Panc1 (cell line): Measurements from ENCODE around the gene GIMAP4. TPM values are rescaled to one million over a fixed set of nuclear protein-coding genes. Genes with fewer than 3 reads are reported as not detected.
"Not testable (repeated sequence)": the region's sequence is repeated elsewhere in the genome, so short reads cannot be mapped to it uniquely, and the experiment has no call there.

Experiments
- ATAC-seq: fragments of 200-7000 bp; cut with Tn5 transposase; 2 replicates; pipeline ENCODE4 v1.9.1; 2020; ENCODE audit warnings: mild to moderate bottlenecking, moderate library complexity
- BruUV-seq: library from RNA; stranded (reverse); fragments of 400-500 nt; replicated peaks from 2 replicates; lab custom pipeline; 2021; lab: Mats Ljungman, UMichigan
- CTCF ChIA-PET: fragments of 300-600 bp; sonication (Branson Sonifier 250); formaldehyde crosslinking; loops from one replicate; lab custom pipeline; 2022; ENCODE audit warnings: antibody characterized with exemption; lab: Charles Lee
- POLR2A ChIA-PET: fragments of 300-600 bp; sonication (Branson Sonifier 250); formaldehyde crosslinking; loops from one replicate; lab custom pipeline; 2022; ENCODE audit warnings: antibody characterized with exemption; lab: Charles Lee
- DNase-seq: peaks from one replicate; pipeline ENCODE4 v3.0.0-alpha.2; 2010; ENCODE audit warnings: low read depth, low spot score
- H3K27ac ChIP-seq: 2 replicates; pipeline ENCODE4 v1.5.1; 2011; ENCODE audit warnings: mild to moderate bottlenecking, low read length, inconsistent platforms
- H3K27me3 ChIP-seq: fragments of 200-500 bp; sonication (Bioruptor generic); 2 replicates; pipeline ENCODE4 v1.6.0; 2014; ENCODE audit warnings: low read length, inconsistent platforms; ENCODE audit not compliant: control insufficient read depth, insufficient read depth
- H3K36me3 ChIP-seq: fragments of 200-500 bp; sonication (Bioruptor generic); 2 replicates; pipeline ENCODE4 v1.5.1; 2014; ENCODE audit warnings: inconsistent platforms, mild to moderate bottlenecking, low read length, moderate library complexity; ENCODE audit not compliant: control insufficient read depth, insufficient read depth
- H3K4me1 ChIP-seq: 2 replicates; pipeline ENCODE4 v1.5.1; 2011; ENCODE audit warnings: inconsistent platforms, mild to moderate bottlenecking, low read length, moderate library complexity; ENCODE audit not compliant: control insufficient read depth, insufficient read depth
- H3K4me3 ChIP-seq, 2 experiments: 2 replicates each; pipeline ENCODE4 v1.5.1; 2011 to 2012; ENCODE audit warnings: low read depth in 2 of 2, low read length in 2 of 2, mild to moderate bottlenecking in 2 of 2, inconsistent platforms in 1 of 2, moderate library complexity in 1 of 2
- H3K9me3 ChIP-seq: fragments of 200-500 bp; sonication (Bioruptor generic); 2 replicates; pipeline ENCODE4 v1.5.1; 2014; ENCODE audit warnings: low read depth, mild to moderate bottlenecking, inconsistent platforms, low read length, moderate library complexity; ENCODE audit not compliant: control insufficient read depth, insufficient read depth
- POLR2AphosphoS5 ChIP-seq: IDR thresholded peaks from 2 replicates; pipeline ENCODE4 v1.6.1; 2012; ENCODE audit warnings: mild to moderate bottlenecking, low read depth, low read length, moderate library complexity
- REST ChIP-seq, 2 experiments: IDR thresholded peaks; 2 replicates each; pipeline ENCODE4 v1.6.1; 2011 to 2012; ENCODE audit warnings: low read depth in 2 of 2, control low read depth in 1 of 2, low read length in 1 of 2, mild to moderate bottlenecking in 1 of 2, moderate library complexity in 1 of 2; ENCODE audit not compliant: insufficient read depth in 1 of 2
- SIN3A ChIP-seq: IDR thresholded peaks from 2 replicates; pipeline ENCODE4 v1.6.1; 2012; ENCODE audit warnings: low read depth, mild to moderate bottlenecking, low read length, moderate library complexity, borderline replicate concordance; ENCODE audit not compliant: insufficient read depth
- TCF7L2 ChIP-seq: IDR thresholded peaks from 2 replicates; pipeline ENCODE4 v1.6.1; 2011; ENCODE audit warnings: mild to moderate bottlenecking, low read depth, low read length, inconsistent platforms
- in situ Hi-C: cut with HindIII; loops from 2 replicates; pipeline ENCODE4 v1.10.0; 2016; ENCODE audit warnings: low sequenced_read_pairs, low pct_unique_long_range_greater_than_20kb
- intact Hi-C: fragments of 100-400 bp; cut with micrococcal nuclease; formaldehyde crosslinking; loops from one replicate; pipeline ENCODE4 v1.10.0; 2022; ENCODE audit not compliant: unreplicated experiment
- total RNA-seq: library from RNA; stranded (reverse); gene quantifications from one replicate; pipeline ENCODE4 v1.2.1, GENCODE V29; 2021; ENCODE audit not compliant: unreplicated experiment
- TF ChIP-seq, protein P1 (sequence below): fragments of 450-650 bp; IDR thresholded peaks from 2 replicates; pipeline ENCODE4 v1.5.1; 2017; ENCODE audit warnings: mild to moderate bottlenecking

Gene GIMAP4
- total RNA-seq, 1 experiment from 2014 or later: 0.26 TPM

DNA sequence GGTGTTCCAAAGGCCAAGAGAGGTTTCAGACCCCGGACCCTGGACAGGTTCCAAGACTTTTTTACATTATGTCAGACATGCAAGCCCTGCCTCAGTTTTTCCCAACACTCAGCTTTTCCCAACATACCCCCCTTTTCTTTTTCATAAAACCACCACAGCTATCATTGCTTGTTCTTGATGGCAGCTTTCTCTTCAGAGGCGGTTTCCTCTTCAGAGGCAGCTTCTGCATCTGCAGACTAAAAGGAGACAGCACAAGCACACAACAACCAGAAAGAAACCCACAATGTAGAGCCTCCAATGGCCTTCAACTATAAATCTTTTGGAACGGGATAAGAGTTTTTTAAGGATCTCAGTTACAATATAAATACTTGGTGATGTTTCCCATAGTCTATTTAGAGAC, 45.7 kb downstream of the GIMAP4 start:
- H3K27ac ChIP-seq: no peak overlapping the region
- intact Hi-C loops (no loop called here), in situ Hi-C loops (no loop called here)
- ChIA-PET POLR2A (no interaction called here), CTCF (no interaction called here)
- H3K4me1 ChIP-seq: no peaks in the 10 kb centered on the region
- no peaks in the 10 kb centered on the region for H3K36me3 ChIP-seq
- H3K27me3 ChIP-seq: no peaks in the 10 kb centered on the region
- H3K9me3 ChIP-seq: no peaks in the 10 kb centered on the region
- DNase-seq: no peak
- no peak overlapping the region for H3K4me3 ChIP-seq
- no TSS peak for BruUV-seq
- no peak for ATAC-seq
- no peak for TF ChIP-seq TCF7L2
- TF ChIP-seq REST (IDR thresholded peaks at IDR 0.05; ENCODE audit: insufficient read depth in 1 of 2, low read depth in 2 of 2, low read length in 1 of 2): no peak
- TF ChIP-seq, protein P1, sequence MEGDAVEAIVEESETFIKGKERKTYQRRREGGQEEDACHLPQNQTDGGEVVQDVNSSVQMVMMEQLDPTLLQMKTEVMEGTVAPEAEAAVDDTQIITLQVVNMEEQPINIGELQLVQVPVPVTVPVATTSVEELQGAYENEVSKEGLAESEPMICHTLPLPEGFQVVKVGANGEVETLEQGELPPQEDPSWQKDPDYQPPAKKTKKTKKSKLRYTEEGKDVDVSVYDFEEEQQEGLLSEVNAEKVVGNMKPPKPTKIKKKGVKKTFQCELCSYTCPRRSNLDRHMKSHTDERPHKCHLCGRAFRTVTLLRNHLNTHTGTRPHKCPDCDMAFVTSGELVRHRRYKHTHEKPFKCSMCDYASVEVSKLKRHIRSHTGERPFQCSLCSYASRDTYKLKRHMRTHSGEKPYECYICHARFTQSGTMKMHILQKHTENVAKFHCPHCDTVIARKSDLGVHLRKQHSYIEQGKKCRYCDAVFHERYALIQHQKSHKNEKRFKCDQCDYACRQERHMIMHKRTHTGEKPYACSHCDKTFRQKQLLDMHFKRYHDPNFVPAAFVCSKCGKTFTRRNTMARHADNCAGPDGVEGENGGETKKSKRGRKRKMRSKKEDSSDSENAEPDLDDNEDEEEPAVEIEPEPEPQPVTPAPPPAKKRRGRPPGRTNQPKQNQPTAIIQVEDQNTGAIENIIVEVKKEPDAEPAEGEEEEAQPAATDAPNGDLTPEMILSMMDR: no peak
- TF ChIP-seq SIN3A: no peak
- TF ChIP-seq POLR2AphosphoS5: no peak

GRCh38 chr7:150613880-150614279, 46.7 kb downstream of the GIMAP4 start:
- ChIA-PET POLR2A (no interaction called here), CTCF (no interaction called here)
- Histone ChIP-seq H3K4me1 (no peaks in the 10 kb centered on the region), H3K27ac (no peak overlapping the region), H3K4me3 (no peak overlapping the region), H3K9me3 (no peaks in the 10 kb centered on the region), H3K36me3 (no peaks in the 10 kb centered on the region), H3K27me3 (no peaks in the 10 kb centered on the region)
- intact Hi-C loops (no loop called here), in situ Hi-C loops (no loop called here)
- no peak for TF ChIP-seq REST (IDR thresholded peaks at IDR 0.05; ENCODE audit: insufficient read depth in 1 of 2, low read depth in 2 of 2, low read length in 1 of 2)
- TF ChIP-seq POLR2AphosphoS5: no peak
- TF ChIP-seq, protein P1: no peak
- no peak for TF ChIP-seq TCF7L2
- TF ChIP-seq SIN3A: no peak
- no TSS peak for BruUV-seq
- ATAC-seq (no peak), DNase-seq (no peak)

DNA sequence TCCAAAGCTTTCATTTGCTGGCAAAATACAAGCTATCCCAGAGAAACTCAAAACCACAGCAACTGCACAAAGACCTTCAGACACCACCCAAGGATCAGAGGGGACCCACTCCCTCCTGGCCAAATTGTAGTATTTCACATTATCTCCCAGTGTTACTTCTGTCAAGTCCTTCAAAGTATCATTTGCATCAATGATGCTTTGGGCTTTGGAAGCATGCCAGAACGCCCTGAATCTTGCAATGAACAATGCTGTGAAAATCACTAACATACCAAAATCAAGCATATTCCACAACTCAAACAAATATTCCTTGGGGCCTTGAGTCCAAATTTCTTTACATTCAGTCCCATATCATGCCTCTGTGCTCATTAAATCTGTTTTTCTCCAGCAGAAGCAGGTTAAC, 47.2 kb downstream of the GIMAP4 start:
- in situ Hi-C loops: not testable (repeated sequence)

More for the DNA sequence above, 47.2 kb downstream of the GIMAP4 start:
- H3K36me3 ChIP-seq, intact Hi-C loops, DNase-seq, H3K4me1 ChIP-seq, H3K27ac ChIP-seq, ATAC-seq, BruUV-seq, CTCF ChIA-PET, H3K4me3 ChIP-seq, H3K27me3 ChIP-seq, POLR2A ChIA-PET, H3K9me3 ChIP-seq: not testable (repeated sequence)
